HG02798 (cell line): Measurements from ENCODE around the gene PELI2.

Source experiments
- ATAC-seq: cut with Tn5 transposase; IDR thresholded peaks from one replicate; pipeline ENCODE4 v1.9.1; 2021; ENCODE audit warnings: mild to moderate bottlenecking; ENCODE audit not compliant: unreplicated experiment, poor library complexity

The PELI2 gene, protein sequence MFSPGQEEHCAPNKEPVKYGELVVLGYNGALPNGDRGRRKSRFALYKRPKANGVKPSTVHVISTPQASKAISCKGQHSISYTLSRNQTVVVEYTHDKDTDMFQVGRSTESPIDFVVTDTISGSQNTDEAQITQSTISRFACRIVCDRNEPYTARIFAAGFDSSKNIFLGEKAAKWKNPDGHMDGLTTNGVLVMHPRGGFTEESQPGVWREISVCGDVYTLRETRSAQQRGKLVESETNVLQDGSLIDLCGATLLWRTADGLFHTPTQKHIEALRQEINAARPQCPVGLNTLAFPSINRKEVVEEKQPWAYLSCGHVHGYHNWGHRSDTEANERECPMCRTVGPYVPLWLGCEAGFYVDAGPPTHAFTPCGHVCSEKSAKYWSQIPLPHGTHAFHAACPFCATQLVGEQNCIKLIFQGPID

DNA sequence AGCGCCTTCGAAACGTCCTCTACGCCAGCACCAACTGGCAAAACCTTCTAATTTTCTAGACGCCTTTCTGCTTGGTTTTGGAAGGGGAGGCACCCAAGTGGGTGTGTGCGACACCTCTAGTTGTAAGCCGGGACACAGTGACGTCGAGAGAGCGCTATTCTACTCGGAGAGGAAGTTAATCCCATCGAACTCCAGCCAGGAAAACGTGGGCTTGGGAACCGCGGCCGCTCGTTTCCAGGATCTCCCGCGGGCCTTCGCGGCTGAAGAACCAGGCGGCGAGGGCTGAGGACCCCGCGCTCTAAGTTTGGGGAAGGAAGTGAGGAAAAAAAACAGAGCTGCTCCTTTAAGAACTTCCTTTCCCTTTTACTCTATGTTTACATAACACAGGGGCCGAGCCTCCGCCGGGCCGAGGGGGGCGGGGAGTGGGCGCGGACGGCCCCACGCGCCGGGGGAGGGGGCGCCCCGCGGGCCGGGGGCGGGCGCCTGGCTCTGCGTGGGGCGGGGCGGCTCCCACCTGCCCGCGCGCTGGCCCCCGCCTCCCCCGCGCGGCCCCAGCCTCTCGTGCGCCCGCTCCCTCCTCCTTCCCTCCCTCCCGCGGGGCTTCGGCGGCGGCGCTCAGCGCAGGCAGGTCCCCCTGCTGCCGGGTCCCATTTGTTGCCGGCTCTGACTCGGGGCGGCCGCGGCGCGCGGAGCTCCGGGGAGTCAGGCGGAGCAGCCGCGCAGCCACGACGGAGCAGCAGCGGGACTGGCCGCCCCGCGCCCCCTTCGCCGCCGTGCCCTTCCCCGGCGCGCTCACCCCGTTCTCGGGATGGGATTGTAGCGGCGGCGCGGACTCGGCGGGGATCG, at the start of gene PELI2:
PELI2 (plus strand) TSS at position 647 of the 846 bp plus-strand sequence. CDS start 250 bp downstream, outside the sequence.
- peak; percentile 71 for ATAC-seq

DNA sequence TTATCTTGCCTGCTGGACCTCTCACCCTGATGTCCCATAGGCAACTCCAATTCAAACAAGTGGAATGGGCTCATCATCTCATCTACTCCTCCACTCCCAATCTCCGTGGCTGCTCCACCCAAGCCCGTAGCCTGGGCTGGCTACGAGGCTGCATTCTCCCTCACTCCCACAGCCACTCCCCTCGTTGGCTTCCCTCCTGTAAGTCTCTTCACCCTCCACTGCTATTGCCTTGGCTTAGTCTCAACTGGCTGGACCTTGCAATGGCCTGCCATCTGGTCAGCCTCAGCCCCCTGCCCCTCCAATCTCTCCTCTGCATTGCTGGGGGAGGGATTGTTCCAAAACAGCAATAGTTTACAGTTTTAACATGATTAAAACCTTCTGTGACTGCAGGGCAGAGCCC, 44.4 kb upstream of the PELI2 start:
- ATAC-seq, result no peak

DNA sequence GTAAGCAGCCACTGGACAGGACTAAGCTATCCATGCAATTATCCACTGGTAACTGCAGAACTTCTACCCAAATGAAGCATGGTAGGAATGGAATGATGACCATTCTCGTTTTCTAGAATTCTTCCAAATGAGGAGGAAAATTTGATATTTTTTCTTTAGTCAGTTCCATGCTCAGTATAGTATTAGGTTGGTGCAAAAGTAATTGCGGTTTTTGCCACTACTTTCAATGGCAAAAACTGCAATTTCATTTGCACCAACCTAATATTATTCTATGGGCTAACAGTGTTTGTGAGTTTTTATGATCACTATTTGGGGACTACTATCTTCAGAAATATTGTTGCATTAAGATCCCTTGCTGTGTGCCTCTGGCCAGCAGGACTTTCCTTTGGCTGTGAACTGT, 42.9 kb upstream of the PELI2 start:
- ATAC-seq, result no peak

DNA sequence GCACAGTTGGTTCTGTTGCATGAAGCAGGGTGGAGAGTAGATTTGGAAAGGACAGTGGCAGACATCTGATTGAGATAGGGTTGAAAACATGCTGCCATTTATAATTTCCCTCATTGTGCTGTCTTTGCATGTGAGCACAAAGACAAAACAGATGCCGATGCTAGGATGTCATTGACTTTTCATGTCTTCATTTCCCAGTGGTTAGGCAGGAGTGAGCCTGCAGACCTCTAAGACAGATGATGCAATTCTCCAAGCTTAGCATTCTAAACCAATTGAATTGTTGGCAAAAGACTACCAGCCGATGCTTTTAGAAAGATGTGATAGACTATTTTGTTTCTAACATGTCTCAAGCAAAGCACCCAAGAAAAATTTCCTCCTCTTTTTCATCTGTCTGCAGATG, 37.1 kb upstream of the PELI2 start:
- ATAC-seq, result no peak

DNA sequence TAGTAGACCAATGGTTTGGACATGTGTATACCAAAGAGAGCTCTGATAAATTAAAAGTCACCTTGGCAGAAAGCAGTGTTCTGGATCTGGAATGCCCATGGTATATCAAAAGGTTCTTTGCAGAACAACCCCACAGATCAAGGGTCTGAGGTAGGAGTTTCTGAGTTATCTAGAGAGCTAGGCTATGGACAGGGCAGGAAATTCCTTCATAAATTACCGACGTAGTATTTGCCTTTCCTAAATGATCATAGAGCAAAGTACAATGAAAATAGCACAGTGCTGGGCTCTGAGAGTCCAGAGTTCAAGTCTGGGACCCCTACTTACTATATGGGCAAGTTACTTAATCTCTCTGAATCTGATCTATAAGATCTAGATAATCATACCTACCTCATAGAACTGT, 35.3 kb upstream of the PELI2 start:
- ATAC-seq, result no peak

DNA sequence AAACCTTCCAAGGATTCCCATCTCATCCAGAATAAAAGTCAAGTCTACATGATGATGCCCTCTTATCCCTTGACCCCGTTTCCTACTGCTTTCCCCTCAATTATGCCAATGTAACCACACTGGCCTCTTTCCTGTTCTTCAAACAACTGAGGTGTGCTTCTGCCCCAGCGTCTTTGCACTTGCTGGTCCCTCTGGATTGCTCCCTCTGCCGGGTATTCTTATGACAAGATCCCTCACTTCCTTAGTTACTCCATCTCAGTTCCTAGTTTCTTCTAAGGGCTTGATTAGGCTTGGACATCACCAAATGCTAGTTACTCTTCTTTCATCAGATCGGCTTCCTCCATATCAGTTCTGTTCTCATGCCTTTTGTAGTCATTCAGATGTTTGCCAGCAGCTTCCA, 32.7 kb upstream of the PELI2 start:
- no peak for ATAC-seq

DNA sequence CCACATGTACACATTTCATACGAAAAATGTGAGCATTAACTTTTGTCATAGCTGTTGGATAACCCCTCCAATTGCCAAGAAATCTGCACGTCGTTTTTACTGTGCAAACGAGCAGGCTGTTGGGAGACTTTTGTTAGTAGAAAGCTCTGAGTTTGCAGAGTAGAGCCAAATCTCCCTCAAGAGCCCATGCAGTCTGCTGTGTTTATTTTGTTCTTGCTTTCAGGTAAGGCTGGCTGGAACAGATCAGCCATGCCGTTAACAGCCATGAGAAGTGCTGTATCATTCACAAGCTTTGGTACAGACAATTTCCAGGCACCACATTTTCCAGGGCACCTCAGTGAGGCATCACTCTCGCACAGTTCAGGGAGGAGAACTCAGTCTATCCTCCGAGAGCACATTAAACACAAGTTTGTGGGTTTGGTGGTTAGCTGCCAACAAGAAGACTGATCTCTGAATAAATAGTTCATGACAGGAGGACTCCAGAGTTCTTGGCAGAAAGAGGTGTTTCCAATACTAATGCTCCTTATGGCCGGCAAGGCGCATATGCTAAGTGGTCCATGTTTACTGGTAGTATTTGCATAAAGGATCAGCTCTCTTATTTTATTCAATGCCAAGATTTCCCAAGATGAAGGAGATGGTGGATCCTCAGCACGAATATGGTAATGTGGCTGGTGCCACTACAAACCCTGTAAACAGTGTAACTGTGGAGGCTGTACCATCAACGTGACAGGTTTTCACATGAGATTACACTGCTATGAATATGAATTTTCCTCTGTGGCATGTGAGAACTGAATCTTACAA, 30.3 kb upstream of the PELI2 start:
- ATAC-seq, result no peak

DNA sequence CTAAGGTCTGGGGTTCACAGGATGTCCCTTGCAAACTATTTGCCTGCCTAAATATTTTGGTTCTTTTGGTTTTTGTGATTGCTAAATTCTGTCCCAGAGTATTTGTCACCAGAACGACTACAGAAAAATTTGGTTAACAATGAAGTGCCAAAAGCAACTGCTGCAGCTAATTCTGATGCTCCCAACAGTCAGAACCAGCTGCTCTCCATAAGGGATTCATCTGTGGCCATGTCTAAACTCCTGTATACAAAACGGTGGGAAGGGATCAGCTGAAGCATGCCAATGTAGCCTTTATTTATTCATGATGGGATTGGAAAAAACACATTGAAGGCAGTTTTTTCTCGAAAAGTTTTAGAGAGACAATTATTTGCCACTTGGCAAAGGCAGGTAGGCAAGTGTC, 29.3 kb upstream of the PELI2 start:
- no peak for ATAC-seq

DNA sequence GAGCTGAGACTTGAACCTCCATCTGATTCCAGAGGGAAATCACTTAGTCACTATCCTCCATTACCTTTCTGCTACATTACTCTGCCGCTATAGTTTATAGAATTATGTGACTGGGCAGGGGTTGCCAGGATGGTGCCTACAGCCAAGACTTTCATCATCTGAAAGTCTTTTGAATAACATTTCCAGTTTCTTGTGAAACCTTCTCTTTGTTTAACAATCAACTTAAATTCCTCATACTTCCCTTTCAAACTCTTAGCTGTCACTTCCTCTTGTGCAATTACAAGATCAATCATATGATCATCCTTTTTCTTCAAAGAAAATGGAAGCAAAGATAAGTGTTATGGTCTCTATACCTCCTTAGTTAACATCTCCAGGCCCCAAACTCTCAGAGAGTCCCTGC, 25.4 kb upstream of the PELI2 start:
- no peak for ATAC-seq

DNA sequence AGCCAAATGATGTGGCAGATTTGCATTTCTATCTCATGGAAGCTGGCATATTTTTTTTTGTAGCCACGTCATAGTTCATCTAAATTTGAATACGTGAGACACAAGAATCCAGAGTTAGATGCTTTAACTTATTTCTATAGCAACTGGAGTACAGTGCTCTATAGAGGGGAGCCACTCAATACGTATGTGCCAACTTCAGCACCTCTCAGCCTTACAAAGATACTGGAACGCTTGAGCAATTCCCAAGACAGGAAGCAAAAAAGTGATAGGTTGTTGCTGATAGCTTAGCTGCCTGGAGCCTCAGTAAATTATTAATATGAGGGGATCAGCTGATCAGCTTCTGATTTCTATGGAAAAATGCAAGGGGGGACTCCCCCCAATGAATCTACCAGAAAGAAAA, 24.1 kb upstream of the PELI2 start:
- no peak for ATAC-seq

DNA sequence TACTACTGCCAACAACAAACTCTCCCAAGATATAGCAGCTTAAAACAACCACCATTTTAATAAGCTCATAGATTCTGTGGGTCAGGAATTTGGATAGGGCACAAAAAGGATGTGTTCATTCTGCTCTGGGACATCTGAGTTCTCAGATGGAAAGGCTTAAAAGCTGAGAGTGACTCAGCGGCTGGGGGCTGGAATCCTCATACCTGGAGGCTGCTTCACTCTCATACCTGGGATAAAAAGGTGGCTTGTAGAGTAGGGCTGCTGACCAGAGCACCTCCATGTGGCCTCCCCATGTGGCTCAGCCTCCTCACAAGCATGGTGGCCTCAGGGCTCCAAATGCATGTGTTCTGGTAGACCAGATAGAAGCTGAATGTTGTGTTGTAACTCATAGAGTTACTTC, 20.2 kb upstream of the PELI2 start:
- no peak for ATAC-seq

DNA sequence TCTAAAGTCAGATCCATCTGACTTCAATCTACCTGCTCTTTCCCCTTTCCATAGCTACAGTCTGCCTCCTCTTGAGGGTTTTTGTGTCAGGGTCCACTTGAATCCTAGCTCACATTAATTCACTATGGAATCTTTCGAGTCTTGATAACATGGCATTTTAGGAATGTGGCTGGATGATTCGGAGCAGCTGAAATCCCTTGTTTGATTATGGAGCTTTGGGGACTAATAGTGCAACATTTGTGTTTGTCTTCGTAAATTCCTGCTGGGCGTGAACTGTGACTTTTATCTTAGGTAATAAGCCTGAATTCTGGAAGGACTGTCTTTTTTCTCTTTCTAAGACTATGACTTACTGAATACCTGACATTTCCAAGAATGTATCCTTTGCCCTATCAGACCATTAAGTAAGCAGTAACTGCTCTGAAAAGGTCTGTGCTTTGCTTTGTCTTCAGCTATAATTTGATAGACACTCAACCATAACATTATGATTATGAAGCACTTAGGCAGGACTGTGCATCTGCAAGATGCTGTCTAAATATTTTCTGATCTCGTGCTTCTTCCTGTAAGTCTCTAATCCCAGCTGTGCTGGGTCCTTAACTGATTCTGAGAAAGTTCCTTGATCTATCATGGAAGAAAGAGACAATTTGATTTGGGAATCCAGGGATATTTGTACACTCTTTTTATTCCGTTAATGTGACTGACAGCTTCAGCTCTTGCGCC, 19.0 kb upstream of the PELI2 start:
- no peak for ATAC-seq

DNA sequence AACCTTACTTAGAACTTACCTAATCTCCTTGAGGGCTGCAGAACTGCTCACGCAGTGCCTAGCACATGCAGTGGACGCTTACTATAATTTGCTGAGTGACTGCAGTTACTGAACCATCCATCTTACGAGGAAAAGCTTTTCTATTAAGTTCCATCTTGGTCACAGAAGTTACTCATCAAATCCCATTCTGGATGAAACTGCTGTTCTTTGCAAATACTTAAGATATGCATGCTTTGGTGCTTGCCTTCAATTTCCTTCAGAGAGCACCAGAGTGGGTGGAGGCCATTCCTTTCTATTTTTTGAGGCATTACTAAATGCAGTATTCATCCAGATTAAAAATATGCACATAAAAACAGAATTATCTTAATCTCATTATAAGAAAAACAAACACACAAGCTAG, 17.7 kb upstream of the PELI2 start:
- no peak for ATAC-seq

DNA sequence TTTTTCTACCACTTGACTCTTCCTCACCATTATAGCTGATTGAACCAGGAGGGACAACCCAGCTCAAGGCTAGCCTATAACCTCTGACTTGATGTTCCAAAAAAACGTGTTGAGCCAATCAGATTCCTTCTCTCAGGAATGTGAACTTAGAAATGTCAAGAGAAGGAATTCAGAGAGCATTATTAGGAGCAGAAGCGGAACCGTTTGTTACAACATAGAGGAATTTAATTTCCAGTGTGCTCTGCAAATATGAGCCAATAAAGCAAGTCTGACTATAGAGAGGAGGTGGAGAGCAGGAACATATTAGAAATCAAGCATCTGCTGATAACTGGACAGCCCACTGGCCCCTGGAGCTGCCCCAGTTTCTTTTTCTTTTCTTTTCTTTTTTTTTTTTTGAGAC, 15.3 kb upstream of the PELI2 start:
- no peak for ATAC-seq

DNA sequence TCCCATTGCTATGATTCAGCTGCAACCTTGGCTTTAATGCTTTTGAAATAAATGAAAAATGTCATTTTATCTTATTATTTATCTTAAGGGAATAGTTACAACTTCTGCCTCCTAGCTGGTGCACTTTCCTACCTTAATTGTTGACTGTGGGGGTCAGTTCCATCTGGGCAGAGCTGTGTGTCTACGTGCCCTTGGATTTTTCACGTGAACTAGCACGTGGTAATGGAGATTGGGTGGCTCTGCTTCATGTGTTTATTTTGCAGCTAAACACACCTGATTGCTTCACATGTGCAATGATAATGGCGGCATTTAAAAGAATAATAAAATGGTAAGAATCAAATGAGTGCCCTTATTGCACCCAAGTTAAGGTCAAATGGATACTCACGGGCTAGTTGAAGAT, 10.6 kb upstream of the PELI2 start:
- ATAC-seq, result no peak

DNA sequence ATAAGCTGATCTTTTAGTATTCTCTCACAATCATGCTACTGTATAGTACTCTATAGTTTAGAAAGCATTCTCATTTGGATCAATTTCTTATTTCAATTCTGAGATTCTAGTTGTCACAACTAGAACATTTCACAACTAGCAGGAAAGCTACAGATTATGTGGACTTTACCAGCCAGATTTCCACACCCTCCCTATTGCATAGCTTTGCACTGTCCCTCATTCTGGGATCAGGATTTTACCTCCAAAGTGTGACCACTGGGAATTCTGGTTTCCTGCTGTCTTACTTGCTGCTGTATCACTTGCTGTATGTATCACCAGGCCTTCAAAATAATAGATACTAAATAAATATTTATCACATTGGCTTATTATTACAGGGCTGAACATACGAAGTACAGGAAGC, 10.2 kb upstream of the PELI2 start:
- ATAC-seq, result no peak

DNA sequence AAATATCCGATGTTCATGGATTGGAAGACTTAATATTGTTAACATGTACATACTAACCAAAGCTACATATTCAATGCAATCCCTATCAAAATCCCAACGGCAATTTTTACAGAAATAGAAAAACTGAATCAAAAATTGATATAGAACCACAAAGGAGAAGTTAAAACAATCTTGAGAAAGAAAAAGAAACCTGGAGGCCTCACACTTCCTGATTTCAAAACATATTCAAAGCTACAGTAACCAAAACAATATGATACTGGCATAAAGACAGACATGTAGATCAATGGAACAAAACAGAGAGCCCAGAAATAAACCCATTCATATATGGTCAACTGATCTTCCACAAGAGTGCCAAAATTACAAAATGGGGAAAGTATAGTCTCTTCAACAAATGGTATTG, 5.4 kb upstream of the PELI2 start:
- ATAC-seq, result no peak

DNA sequence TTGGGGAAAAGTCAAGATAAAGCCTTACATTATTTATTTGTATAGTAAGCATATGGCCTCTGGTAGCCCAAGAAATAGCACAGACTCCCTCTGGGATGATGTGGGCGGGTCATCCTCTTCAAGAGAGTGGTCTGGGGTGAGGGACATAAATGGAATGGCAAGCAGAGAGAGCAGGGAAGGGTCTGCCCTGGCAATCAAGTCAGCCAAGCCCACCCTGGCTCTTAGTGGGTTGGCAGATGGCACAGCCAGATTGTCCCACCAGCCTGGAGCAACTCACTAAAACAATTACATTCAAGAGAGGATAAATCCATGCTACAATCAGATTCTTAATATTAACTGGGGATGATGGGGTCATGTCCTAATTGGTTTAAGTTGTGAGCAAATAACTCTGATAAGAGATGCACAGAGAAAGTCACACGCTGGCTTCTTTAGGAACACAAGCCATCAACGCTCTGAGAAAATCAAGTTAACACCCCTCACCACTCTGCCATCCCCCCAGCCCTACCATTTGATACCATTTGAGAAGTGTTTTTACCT, 2.8 kb upstream of the PELI2 start:
- no peak for ATAC-seq

DNA sequence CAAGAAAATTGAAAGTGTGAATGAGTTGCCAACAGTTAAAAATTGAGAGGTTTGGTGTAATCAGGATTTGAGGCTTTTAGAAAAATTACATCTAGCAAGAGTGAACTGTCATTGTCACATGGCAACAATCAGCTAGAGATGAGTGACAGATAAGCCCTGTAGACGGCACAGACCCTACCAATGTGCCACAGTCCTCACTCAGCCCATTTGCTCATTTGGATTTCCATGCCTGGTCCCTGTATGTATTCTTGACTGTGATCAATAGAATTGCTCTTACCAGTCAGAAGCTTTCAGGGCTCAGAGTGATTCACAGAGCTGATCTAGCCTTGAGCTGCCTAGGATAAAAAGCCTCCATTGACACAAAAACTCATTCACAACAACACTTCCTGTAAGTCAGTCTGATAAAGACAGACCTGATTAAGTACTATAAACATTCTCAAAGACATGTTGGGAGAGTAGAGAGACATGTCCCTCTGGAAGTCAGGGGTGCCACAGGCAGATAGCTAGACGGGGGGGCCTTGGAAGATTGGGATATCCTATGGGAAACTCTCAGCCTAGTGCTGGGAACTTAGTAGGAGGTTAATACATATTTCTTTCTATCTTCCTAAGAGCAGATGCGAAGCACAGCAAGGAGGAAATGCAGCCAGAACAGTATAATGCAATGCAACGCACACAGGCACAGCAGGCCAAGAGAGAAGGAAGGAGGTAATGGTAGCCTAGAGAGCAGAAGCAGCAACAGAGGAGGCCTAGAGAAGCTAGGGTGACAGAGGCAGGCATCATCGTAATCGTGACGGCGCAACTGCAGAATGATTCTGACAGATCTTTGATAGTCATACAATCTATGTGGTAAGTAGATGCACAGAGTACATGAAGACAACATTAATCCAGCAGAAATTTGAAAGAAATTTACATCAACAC, 2.0 kb upstream of the PELI2 start:
- no peak for ATAC-seq
